HepG2 (cell line): ENCODE data around the gene MXRA7. TPM values are rescaled to one million over a fixed set of nuclear protein-coding genes. Genes with fewer than 3 reads are reported as not detected.

ENCODE experiments used
- BRF2 ChIP-seq: sonication (generic); formaldehyde crosslinking; IDR thresholded peaks from 2 replicates; pipeline ENCODE4 v1.8.1; 2022; ENCODE audit warnings: mild to moderate bottlenecking, missing genetic modification reagents
- CENPBD1 ChIP-seq: sonication (generic); formaldehyde crosslinking; IDR thresholded peaks from 2 replicates; pipeline ENCODE4 v1.8.0; 2022; ENCODE audit warnings: missing genetic modification reagents, low read depth, mild to moderate bottlenecking, borderline replicate concordance
- NPAS2 ChIP-seq: sonication (generic); formaldehyde crosslinking; IDR thresholded peaks from 2 replicates; pipeline ENCODE4 v1.8.0; 2022; ENCODE audit warnings: mild to moderate bottlenecking, missing genetic modification reagents, borderline replicate concordance
- PPARG ChIP-seq: conservative IDR thresholded peaks from 2 replicates; pipeline ENCODE4 v1.6.1; 2016; ENCODE audit warnings: missing biosample characterization, missing genetic modification reagents
- SP140L ChIP-seq: sonication (generic); formaldehyde crosslinking; IDR thresholded peaks from 2 replicates; pipeline ENCODE4 v1.4.0; 2020; ENCODE audit warnings: missing genetic modification reagents, borderline replicate concordance
- TBX2 ChIP-seq: sonication (generic); formaldehyde crosslinking; IDR thresholded peaks from 2 replicates; pipeline ENCODE4 v1.5.0; 2020; ENCODE audit warnings: missing genetic modification reagents, mild to moderate bottlenecking, borderline replicate concordance
- TFE3 ChIP-seq: IDR thresholded peaks from 2 replicates; pipeline ENCODE4 v1.6.1; 2016
- ZBTB4 ChIP-seq: sonication (generic); formaldehyde crosslinking; IDR thresholded peaks from 2 replicates; pipeline ENCODE4 v1.4.0; 2020; ENCODE audit warnings: missing genetic modification reagents, mild to moderate bottlenecking, borderline replicate concordance
- ZNF367 ChIP-seq: sonication (generic); formaldehyde crosslinking; IDR thresholded peaks from 2 replicates; pipeline ENCODE4 v1.4.0; 2020; ENCODE audit warnings: missing genetic modification reagents, borderline replicate concordance
- ZNF510 ChIP-seq: sonication (generic); formaldehyde crosslinking; IDR thresholded peaks from 2 replicates; pipeline ENCODE4 v1.4.0; 2020; ENCODE audit warnings: low read depth, mild to moderate bottlenecking, missing genetic modification reagents
- ZNF567 ChIP-seq: sonication (generic); formaldehyde crosslinking; IDR thresholded peaks from 2 replicates; pipeline ENCODE4 v1.8.1; 2023; ENCODE audit warnings: mild to moderate bottlenecking, missing genetic modification reagents, borderline replicate concordance
- ZNF713 ChIP-seq: sonication (generic); formaldehyde crosslinking; IDR thresholded peaks from 2 replicates; pipeline ENCODE4 v1.4.0; 2020; ENCODE audit warnings: mild to moderate bottlenecking, missing genetic modification reagents
- polyA plus RNA-seq, 8 experiments: library from polyadenylated mRNA; depleted of rRNA in 3 of 8; stranded (reverse) in 7 of 8; unstranded in 1 of 8; fragments of >200 nt; fragmentation: Illumina TruSeq in 4 of 8; extraction: Trizol in 4 of 8; gene quantifications; 2 replicates each; pipeline versions ENCODE4 v1.2.1 to v1.2.3, GENCODE V29; 2011 to 2016; ENCODE audit warnings: low read depth in 4 of 8, missing spikeins in 1 of 8, mixed read lengths in 1 of 8; ENCODE audit not compliant: insufficient read depth in 1 of 8
- total RNA-seq, 5 experiments: library from RNA; depleted of rRNA; stranded (reverse); fragments of >200 nt; fragmentation: Illumina TruSeq; extraction: Trizol; gene quantifications; 2 replicates each; pipeline ENCODE4 v1.2.3, GENCODE V29; 2016; ENCODE audit warnings: low read depth in 1 of 5

The MXRA7 gene
- total and polyA plus RNA-seq, 2 of the 13 experiments (the other 11 are each of a cell fraction or from before 2014, with no cell fraction given) = 44.8 to 112 TPM

GRCh38 chr17:76675648-76676047 is 35.1 kb downstream of the MXRA7 start (continued):
- TF ChIP-seq ZNF567 (no peak), NPAS2 (CRISPR knock-in tag) (no peak), PPARG (CRISPR knock-in tag) (no peak), SP140L (CRISPR knock-in tag) (no peak), CENPBD1 (CRISPR knock-in tag) (no peak), ZNF367 (no peak), BRF2 (CRISPR knock-in tag) (no peak), ZNF713 (no peak), ZBTB4 (CRISPR knock-in tag) (no peak), TFE3 (no peak), TBX2 (CRISPR knock-in tag) (no peak), ZNF510 (CRISPR knock-in tag) (no peak)
